RWPE2 (cell line): ENCODE data around the gene NEK1.

Experiments
- ATAC-seq: fragments of 200-7000 bp; cut with Tn5 transposase; 3 replicates; pipeline ENCODE4 v1.9.1; 2021; ENCODE audit warnings: low read depth
- DNase-seq: peaks from one replicate; pipeline ENCODE4 v3.0.0-alpha.2; 2020; ENCODE audit warnings: low spot score
- H3K27ac ChIP-seq: fragments of 450-650 bp; 2 replicates; pipeline ENCODE4 v1.5.1; 2017; ENCODE audit warnings: mild to moderate bottlenecking; ENCODE audit not compliant: poor library complexity, severe bottlenecking
- H3K27me3 ChIP-seq: fragments of 250-450 bp; sonication (Bioruptor Pico); 2 replicates; pipeline ENCODE4 v1.5.1; 2021; ENCODE audit warnings: mild to moderate bottlenecking, moderate library complexity; ENCODE audit not compliant: insufficient read depth, poor library complexity, severe bottlenecking
- H3K36me3 ChIP-seq: fragments of 250-450 bp; sonication (Bioruptor Pico); 2 replicates; pipeline ENCODE4 v1.5.1; 2020; ENCODE audit warnings: low read depth, mild to moderate bottlenecking, moderate library complexity
- H3K4me1 ChIP-seq: fragments of 250-450 bp; sonication (Bioruptor Pico); 2 replicates; pipeline ENCODE4 v1.5.1; 2021; ENCODE audit warnings: mild to moderate bottlenecking, moderate library complexity; ENCODE audit not compliant: insufficient read depth, poor library complexity, severe bottlenecking
- H3K4me3 ChIP-seq: fragments of 250-450 bp; sonication (Bioruptor Pico); 2 replicates; pipeline ENCODE4 v1.5.1; 2021; ENCODE audit warnings: mild to moderate bottlenecking, moderate library complexity; ENCODE audit not compliant: severe bottlenecking
- H3K9me3 ChIP-seq: fragments of 250-450 bp; sonication (Bioruptor Pico); 2 replicates; pipeline ENCODE4 v1.5.1; 2021; ENCODE audit warnings: mild to moderate bottlenecking, moderate library complexity; ENCODE audit not compliant: severe bottlenecking
- TF ChIP-seq, protein P1 (sequence below): fragments of 450-650 bp; IDR thresholded peaks from one replicate; pipeline ENCODE4 v1.5.1; 2017; ENCODE audit warnings: mild to moderate bottlenecking, moderate library complexity; ENCODE audit not compliant: poor library complexity, severe bottlenecking

Gene NEK1

DNA sequence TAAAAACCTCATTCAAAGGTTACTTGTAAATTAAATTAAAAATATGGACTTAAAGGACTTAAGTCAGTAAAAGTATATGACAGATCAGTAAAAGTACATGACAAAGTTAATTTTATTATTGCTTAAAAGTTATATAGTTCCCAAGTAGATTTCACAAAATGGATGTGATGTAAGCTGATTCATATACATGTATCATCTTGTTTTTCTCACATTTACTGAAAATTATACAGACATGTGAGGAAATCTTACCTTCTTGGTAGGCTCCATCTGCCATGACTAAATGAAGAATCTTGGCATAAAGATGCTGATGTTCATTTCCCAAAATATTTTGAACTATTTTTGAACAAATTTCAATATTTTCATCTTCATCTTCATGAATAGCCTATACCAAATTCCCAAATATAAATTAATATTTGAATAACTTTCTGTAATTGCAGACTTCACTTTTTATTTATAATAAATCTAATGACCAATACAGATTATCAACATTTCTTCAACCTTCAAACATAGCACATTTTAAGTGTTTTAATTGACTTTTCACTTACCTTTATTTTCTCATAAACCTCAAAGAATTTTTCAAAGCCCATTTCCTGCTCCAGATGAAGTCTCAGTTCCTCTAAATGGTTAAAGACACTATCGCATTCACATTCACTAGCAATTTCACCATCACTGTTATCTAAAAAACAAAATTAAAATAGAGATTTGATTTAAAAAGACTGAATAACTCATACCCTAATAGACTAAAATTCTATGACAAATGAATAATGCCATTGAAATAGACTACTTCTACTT is 212.2 kb downstream of the NEK1 start:
- peak; percentile 42; the same call in 1 of the 3 replicates for ATAC-seq
- DNase-seq: no peak
- Histone ChIP-seq H3K4me1 (peaks cover 24% of the 10 kb centered on the region), H3K36me3 (peaks cover 11% of the 10 kb centered on the region), H3K27me3 (no peaks in the 10 kb centered on the region), H3K9me3 (no peaks in the 10 kb centered on the region), H3K4me3 (no peak overlapping the region), H3K27ac (no peak overlapping the region)
- TF ChIP-seq, protein P1, sequence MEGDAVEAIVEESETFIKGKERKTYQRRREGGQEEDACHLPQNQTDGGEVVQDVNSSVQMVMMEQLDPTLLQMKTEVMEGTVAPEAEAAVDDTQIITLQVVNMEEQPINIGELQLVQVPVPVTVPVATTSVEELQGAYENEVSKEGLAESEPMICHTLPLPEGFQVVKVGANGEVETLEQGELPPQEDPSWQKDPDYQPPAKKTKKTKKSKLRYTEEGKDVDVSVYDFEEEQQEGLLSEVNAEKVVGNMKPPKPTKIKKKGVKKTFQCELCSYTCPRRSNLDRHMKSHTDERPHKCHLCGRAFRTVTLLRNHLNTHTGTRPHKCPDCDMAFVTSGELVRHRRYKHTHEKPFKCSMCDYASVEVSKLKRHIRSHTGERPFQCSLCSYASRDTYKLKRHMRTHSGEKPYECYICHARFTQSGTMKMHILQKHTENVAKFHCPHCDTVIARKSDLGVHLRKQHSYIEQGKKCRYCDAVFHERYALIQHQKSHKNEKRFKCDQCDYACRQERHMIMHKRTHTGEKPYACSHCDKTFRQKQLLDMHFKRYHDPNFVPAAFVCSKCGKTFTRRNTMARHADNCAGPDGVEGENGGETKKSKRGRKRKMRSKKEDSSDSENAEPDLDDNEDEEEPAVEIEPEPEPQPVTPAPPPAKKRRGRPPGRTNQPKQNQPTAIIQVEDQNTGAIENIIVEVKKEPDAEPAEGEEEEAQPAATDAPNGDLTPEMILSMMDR: no peak

DNA sequence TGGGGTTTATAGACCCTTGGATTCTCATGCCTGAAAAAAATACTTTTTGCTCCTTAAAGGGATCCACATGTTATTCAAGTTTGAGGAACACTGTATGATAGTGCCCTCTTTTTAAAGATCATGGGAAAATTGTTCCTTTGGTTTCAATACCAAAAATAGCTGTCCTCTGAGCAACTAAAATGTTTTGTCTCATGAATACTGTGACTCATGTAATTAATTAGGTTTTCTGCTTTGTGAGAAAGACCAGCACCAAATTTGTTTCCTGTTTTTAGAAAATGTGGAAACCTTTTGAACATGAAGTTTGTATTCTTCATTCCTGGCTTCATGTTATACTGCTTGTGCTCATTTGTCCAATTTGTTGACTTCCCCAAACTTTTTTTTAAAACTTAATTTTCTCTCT is 214.1 kb downstream of the NEK1 start:
- Histone ChIP-seq H3K36me3 (peaks cover 11% of the 10 kb centered on the region), H3K9me3 (no peaks in the 10 kb centered on the region), H3K27me3 (no peaks in the 10 kb centered on the region), H3K27ac (peak overlapping the region; percentile 30), H3K4me1 (peaks cover 20% of the 10 kb centered on the region), H3K4me3 (no peak overlapping the region)
- TF ChIP-seq, protein P1: no peak
- ATAC-seq (peak; percentile 61; the same call in 2 of the 3 replicates), DNase-seq (no peak)

DNA sequence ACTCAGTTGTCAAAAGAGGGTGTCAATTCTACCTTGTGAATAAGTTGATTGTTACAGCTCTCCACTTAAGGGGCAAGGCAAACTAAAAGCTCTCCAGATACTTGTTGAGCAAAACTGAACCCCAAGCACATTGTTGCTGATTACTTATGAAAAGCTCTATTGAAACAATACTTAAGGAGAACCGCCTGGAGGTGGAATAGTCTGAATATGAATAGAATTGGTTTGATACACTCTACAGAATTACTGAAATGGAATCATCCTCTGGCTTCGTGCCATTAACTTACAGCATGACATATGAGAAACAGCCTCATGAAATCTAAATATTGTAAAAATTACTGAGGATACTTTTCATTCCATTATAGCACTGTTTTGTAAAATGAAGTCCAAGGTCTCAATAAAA is 214.6 kb downstream of the NEK1 start:
- Histone ChIP-seq H3K4me3 (no peak overlapping the region), H3K36me3 (peaks cover 11% of the 10 kb centered on the region), H3K27me3 (no peaks in the 10 kb centered on the region), H3K27ac (peak overlapping the region; percentile 30), H3K4me1 (peaks cover 20% of the 10 kb centered on the region), H3K9me3 (no peaks in the 10 kb centered on the region)
- no peak for DNase-seq
- TF ChIP-seq, protein P1: no peak
- peak; percentile 29; the same call in 1 of the 3 replicates for ATAC-seq

DNA sequence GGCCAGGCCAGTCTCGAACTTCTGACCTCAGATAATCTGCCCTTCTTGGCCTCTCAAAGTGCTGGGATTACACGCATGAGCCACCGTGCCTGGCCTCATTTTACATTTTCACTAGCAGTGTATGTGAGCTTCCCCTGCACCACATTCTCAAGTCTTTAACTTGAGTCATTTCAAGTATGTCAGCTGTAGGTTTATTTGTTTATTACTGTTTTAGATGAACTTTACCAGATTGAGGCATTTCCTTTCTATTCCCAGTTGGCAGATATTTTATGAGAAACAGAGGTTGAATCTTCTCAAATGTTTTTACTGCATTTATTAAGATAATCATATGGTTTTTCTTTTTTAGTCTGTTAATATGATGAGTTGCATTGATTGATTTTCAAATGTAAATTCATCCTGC is 227.0 kb downstream of the NEK1 start:
- H3K9me3 ChIP-seq: no peaks in the 10 kb centered on the region
- peaks cover 12% of the 10 kb centered on the region for H3K4me1 ChIP-seq
- TF ChIP-seq, protein P1: no peak
- no peaks in the 10 kb centered on the region for H3K27me3 ChIP-seq
- no peaks in the 10 kb centered on the region for H3K36me3 ChIP-seq
- no peak for ATAC-seq
- no peak for DNase-seq
- H3K27ac ChIP-seq: peak overlapping the region; percentile 43
- no peak overlapping the region for H3K4me3 ChIP-seq

DNA sequence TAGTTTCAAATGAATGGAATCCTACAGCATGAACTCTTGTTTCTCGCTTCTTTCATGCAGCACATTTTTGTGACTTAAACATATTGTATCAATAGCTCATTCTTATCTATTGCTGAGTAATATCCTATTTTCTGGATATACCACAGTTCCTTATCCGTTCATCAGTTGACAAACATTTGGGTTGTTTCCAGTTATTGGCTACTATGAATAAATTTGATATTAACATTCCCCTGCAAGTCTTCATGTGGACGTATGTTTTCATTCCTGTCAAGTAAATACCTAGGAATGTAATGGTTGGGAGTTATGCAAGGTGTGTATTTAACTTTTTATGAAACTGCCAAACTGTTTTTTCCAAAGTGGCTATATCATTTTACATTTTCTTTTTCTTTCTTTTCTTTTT is 227.6 kb downstream of the NEK1 start:
- Histone ChIP-seq H3K4me3 (no peak overlapping the region), H3K36me3 (no peaks in the 10 kb centered on the region), H3K4me1 (peaks cover 12% of the 10 kb centered on the region), H3K9me3 (no peaks in the 10 kb centered on the region), H3K27me3 (no peaks in the 10 kb centered on the region), H3K27ac (peak overlapping the region; percentile 43)
- DNase-seq (no peak), ATAC-seq (no peak)
- TF ChIP-seq, protein P1: no peak
